ENCODE measurements around the gene RASSF8.

DNA sequence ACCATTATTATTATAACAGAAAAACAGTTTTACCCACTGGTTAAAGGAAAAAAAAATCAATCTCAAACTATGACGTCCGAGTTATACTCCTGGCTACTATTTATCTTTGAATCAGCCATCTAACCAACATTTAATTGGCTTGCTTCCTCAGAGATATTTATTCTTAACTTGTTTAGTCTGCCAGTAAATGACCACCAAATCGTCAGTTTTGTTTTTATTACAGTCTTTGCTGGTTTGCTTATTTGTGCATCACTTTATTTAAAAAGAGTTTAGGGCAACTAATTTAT, 71.2 kb downstream of the RASSF8 start:
- TF ChIP-seq, protein P1, sequence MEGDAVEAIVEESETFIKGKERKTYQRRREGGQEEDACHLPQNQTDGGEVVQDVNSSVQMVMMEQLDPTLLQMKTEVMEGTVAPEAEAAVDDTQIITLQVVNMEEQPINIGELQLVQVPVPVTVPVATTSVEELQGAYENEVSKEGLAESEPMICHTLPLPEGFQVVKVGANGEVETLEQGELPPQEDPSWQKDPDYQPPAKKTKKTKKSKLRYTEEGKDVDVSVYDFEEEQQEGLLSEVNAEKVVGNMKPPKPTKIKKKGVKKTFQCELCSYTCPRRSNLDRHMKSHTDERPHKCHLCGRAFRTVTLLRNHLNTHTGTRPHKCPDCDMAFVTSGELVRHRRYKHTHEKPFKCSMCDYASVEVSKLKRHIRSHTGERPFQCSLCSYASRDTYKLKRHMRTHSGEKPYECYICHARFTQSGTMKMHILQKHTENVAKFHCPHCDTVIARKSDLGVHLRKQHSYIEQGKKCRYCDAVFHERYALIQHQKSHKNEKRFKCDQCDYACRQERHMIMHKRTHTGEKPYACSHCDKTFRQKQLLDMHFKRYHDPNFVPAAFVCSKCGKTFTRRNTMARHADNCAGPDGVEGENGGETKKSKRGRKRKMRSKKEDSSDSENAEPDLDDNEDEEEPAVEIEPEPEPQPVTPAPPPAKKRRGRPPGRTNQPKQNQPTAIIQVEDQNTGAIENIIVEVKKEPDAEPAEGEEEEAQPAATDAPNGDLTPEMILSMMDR (IDR thresholded peaks at IDR 0.05) = no peak
- no peak for TF ChIP-seq EZH2 (IDR thresholded peaks at IDR 0.05)
- TF ChIP-seq EZH2phosphoT487 (IDR thresholded peaks at IDR 0.05) = no peak
